Neural progenitor cell (in vitro differentiated cells): ENCODE results near the gene EFNA2. TPM values are rescaled to one million over a fixed set of nuclear protein-coding genes. Genes with fewer than 3 reads are reported as not detected.

Source experiments
- DNase-seq: peaks from one replicate; pipeline ENCODE4 v3.0.0-alpha.2; 2016; ENCODE audit warnings: low spot score
- H2AFZ ChIP-seq: fragments of 200-600 bp; sonication (generic); replicated peaks from 2 replicates; pipeline ENCODE4 v1.6.1; 2016; ENCODE audit warnings: antibody characterized with exemption
- H3F3A ChIP-seq: fragments of 200-600 bp; sonication (generic); 2 replicates; pipeline ENCODE4 v1.6.1; 2016; ENCODE audit warnings: antibody characterized with exemption, low read depth
- H3K27ac ChIP-seq: fragments of 200-600 bp; sonication (generic); 2 replicates; pipeline ENCODE4 v1.5.1; 2016; ENCODE audit warnings: mild to moderate bottlenecking
- H3K27me3 ChIP-seq: fragments of 200-600 bp; sonication (generic); 2 replicates; pipeline ENCODE4 v1.6.1; 2016; ENCODE audit warnings: mild to moderate bottlenecking, moderate library complexity
- H3K36me3 ChIP-seq: fragments of 200-600 bp; sonication (generic); 2 replicates; pipeline ENCODE4 v1.5.1; 2016
- H3K4me1 ChIP-seq: fragments of 200-600 bp; sonication (generic); 2 replicates; pipeline ENCODE4 v1.6.1; 2016; ENCODE audit warnings: mixed run types
- H3K4me2 ChIP-seq: fragments of 200-600 bp; sonication (generic); 2 replicates; pipeline ENCODE4 v1.6.1; 2016
- H3K4me3 ChIP-seq: fragments of 200-600 bp; sonication (generic); 2 replicates; pipeline ENCODE4 v1.5.1; 2016
- H3K79me2 ChIP-seq: fragments of 200-600 bp; sonication (generic); 2 replicates; pipeline ENCODE4 v1.6.1; 2016; ENCODE audit warnings: low read depth
- H3K9ac ChIP-seq: fragments of 200-600 bp; sonication (generic); 2 replicates; pipeline ENCODE4 v1.6.1; 2016
- H3K9me3 ChIP-seq: fragments of 200-600 bp; sonication (generic); 2 replicates; pipeline ENCODE4 v1.5.1; 2016; ENCODE audit warnings: low read depth
- H4K20me1 ChIP-seq: fragments of 200-600 bp; sonication (generic); 2 replicates; pipeline ENCODE4 v1.6.1; 2016; ENCODE audit warnings: low read depth
- H3K27ac Mint-ChIP-seq: 3 replicates; pipeline ENCODE4 v1.8.0; 2021; ENCODE audit warnings: mixed read lengths
- H3K27me3 Mint-ChIP-seq: 2 replicates; pipeline ENCODE4 v1.8.0; 2022; ENCODE audit warnings: low read depth, mild to moderate bottlenecking, inconsistent platforms, moderate library complexity, mixed read lengths; ENCODE audit not compliant: insufficient read depth
- H3K36me3 Mint-ChIP-seq: 3 replicates; pipeline ENCODE4 v1.8.0; 2021; ENCODE audit warnings: mixed read lengths
- H3K4me1 Mint-ChIP-seq: 3 replicates; pipeline ENCODE4 v1.8.0; 2021; ENCODE audit warnings: mixed read lengths
- H3K4me3 Mint-ChIP-seq: 3 replicates; pipeline ENCODE4 v1.8.0; 2021; ENCODE audit warnings: mild to moderate bottlenecking, moderate library complexity, mixed read lengths
- H3K9me3 Mint-ChIP-seq: 3 replicates; pipeline ENCODE4 v1.8.0; 2020; ENCODE audit warnings: mixed read lengths
- CTCF ChIP-seq: fragments of 200-600 bp; sonication (generic); IDR thresholded peaks from 2 replicates; pipeline ENCODE4 v1.5.1; 2017; ENCODE audit warnings: antibody characterized with exemption, mild to moderate bottlenecking
- EZH2 ChIP-seq: fragments of 200-600 bp; sonication (generic); IDR thresholded peaks from 2 replicates; pipeline ENCODE4 v1.6.1; 2017; ENCODE audit warnings: antibody characterized with exemption, mild to moderate bottlenecking, moderate library complexity
- EZH2phosphoT487 ChIP-seq: fragments of 200-600 bp; sonication (generic); IDR thresholded peaks from 2 replicates; pipeline ENCODE4 v1.6.1; 2017; ENCODE audit warnings: antibody characterized with exemption
- total RNA-seq: library from RNA; depleted of rRNA; stranded (reverse); fragments of >200 nt; gene quantifications from 2 replicates; pipeline ENCODE4 v1.2.3, GENCODE V29; 2015; ENCODE audit warnings: low replicate concordance

Gene EFNA2
- total RNA-seq, 1 donor from 2014 or later, result 13.2 TPM

DNA sequence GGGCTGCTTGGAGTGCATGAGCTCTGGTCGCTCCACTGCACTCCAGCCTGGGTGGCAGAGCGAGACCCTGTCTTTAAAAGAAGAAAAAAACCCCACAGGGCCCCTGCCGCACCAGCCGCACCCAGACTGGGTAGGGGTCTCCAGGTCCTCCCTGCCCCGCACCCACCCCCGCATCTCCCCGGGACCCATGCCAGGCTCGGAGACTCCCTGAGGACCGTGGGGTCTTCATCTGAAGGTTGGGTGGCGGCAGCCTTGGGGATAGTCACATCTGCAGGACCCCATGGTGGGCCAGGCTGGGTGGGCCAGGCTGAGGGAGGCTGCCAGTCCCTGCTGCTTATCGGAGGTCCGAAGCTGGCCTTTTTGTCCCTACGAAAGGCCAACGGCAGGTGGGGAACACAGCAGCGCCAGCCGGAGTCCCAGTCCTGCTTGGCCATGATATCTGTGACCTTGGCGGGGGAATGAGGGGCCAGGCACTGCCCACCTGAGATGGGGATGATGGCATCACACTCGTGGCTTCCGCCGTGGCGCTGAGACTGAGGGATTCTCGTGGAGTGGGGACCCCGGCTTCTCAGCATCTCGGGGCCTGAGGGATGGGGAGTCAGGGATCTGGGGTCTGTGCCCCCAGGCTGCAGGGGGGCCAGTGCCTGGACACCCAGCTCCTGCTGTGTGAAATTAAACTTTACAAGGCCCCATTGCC, 11.1 kb downstream of the EFNA2 start:
- Histone ChIP-seq H3K36me3 (no peaks in the 10 kb centered on the region), H3K9me3 (no peaks in the 10 kb centered on the region), H3K4me3 (no peak overlapping the region), H3F3A (peaks cover 4% of the 10 kb centered on the region), H3K27me3 (peaks cover 18% of the 10 kb centered on the region), H3K79me2 (no peaks in the 10 kb centered on the region), H3K4me1 (no peaks in the 10 kb centered on the region), H3K27ac (no peak overlapping the region), H4K20me1 (peaks cover 50% of the 10 kb centered on the region), H2AFZ (no peak overlapping the region), H3K4me2 (no peak overlapping the region), H3K9ac (no peak overlapping the region)
- H3K4me3 Mint-ChIP-seq, result no peak overlapping the region
- DNase-seq, result no peak
- H3K27me3 Mint-ChIP-seq, result peaks cover 6% of the 10 kb centered on the region
- no peaks in the 10 kb centered on the region for H3K9me3 Mint-ChIP-seq
- H3K36me3 Mint-ChIP-seq, result peaks cover 5% of the 10 kb centered on the region
- H3K4me1 Mint-ChIP-seq, result peaks cover 7% of the 10 kb centered on the region
- no peak overlapping the region for H3K27ac Mint-ChIP-seq
- TF ChIP-seq EZH2 (no peak), EZH2phosphoT487 (no peak)

DNA sequence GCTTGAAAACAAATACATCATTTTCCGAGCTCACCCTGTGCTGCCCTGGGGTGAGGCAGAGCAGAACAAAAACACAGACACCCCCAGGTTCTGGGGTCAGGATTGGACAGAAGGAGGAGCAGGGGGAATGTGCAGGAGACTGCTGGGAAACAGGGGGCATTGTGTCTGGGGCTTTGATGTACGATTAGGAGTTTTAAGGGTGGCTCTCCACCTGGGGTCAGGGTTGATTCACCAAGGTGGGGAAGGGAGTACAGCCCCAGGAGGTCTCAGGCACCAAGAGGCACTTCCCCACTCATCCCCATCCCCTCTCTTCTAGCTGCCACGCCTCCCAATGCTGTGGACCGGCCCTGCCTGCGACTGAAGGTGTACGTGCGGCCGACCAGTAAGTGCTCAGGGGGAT, 12.6 kb downstream of the EFNA2 start:
- no peaks in the 10 kb centered on the region for H3K9me3 ChIP-seq
- Mint-ChIP-seq H3K4me1 (peaks cover 12% of the 10 kb centered on the region), H3K9me3 (no peaks in the 10 kb centered on the region), H3K27ac (peak overlapping the region; percentile 78), H3K36me3 (peaks cover 5% of the 10 kb centered on the region), H3K27me3 (peaks cover 6% of the 10 kb centered on the region), H3K4me3 (no peak overlapping the region)
- no peaks in the 10 kb centered on the region for H3K36me3 ChIP-seq
- H3K79me2 ChIP-seq, result no peaks in the 10 kb centered on the region
- H3K27me3 ChIP-seq, result peaks cover 18% of the 10 kb centered on the region
- H3K9ac ChIP-seq, result no peak overlapping the region
- TF ChIP-seq EZH2phosphoT487, result no peak
- no peak for TF ChIP-seq CTCF
- TF ChIP-seq EZH2, result no peak
- no peak overlapping the region for H2AFZ ChIP-seq
- H3F3A ChIP-seq, result peaks cover 15% of the 10 kb centered on the region
- no peak overlapping the region for H3K4me3 ChIP-seq
- H3K4me2 ChIP-seq, result no peak overlapping the region
- H3K4me1 ChIP-seq, result peaks cover 13% of the 10 kb centered on the region
- H4K20me1 ChIP-seq, result peaks cover 35% of the 10 kb centered on the region
- H3K27ac ChIP-seq, result no peak overlapping the region
- no peak for DNase-seq

DNA sequence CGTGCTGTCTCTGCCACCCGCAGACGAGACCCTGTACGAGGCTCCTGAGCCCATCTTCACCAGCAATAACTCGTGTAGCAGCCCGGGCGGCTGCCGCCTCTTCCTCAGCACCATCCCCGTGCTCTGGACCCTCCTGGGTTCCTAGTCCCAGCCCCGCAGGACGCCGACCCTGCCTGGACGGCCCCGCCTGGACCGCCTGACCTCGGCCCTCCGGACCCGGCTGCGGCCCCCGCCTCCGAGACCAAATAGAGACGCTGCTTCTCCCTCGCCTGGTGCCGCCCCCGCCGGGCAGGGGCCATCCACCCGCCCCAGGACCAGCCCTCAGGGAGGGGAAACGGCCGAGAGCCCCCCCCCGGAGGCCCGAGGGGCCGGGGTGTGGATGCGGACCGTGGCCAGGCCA, 14.1 kb downstream of the EFNA2 start:
- Mint-ChIP-seq H3K27ac (no peak overlapping the region), H3K27me3 (peaks cover 6% of the 10 kb centered on the region), H3K9me3 (no peaks in the 10 kb centered on the region), H3K4me3 (no peak overlapping the region), H3K36me3 (peaks cover 5% of the 10 kb centered on the region), H3K4me1 (peaks cover 12% of the 10 kb centered on the region)
- Histone ChIP-seq H3K4me2 (no peak overlapping the region), H3K9me3 (no peaks in the 10 kb centered on the region), H3F3A (peaks cover 22% of the 10 kb centered on the region), H2AFZ (no peak overlapping the region), H3K4me3 (no peak overlapping the region), H4K20me1 (peaks cover 20% of the 10 kb centered on the region), H3K27ac (no peak overlapping the region), H3K36me3 (no peaks in the 10 kb centered on the region), H3K79me2 (no peaks in the 10 kb centered on the region), H3K4me1 (peaks cover 17% of the 10 kb centered on the region), H3K27me3 (peaks cover 9% of the 10 kb centered on the region), H3K9ac (no peak overlapping the region)
- TF ChIP-seq EZH2, result no peak
- TF ChIP-seq CTCF, result no peak
- no peak for TF ChIP-seq EZH2phosphoT487
- no peak for DNase-seq

GRCh38 chr19:1300744-1301490, 15.2 kb downstream of the EFNA2 start:
- Histone ChIP-seq H3K27me3 (no peaks in the 10 kb centered on the region), H3K27ac (no peak overlapping the region), H3K9ac (no peak overlapping the region), H4K20me1 (peaks cover 10% of the 10 kb centered on the region), H3K4me1 (peaks cover 19% of the 10 kb centered on the region), H3K79me2 (no peaks in the 10 kb centered on the region), H3K4me2 (no peak overlapping the region), H3K4me3 (no peak overlapping the region), H3K9me3 (no peaks in the 10 kb centered on the region), H2AFZ (no peak overlapping the region), H3F3A (peaks cover 21% of the 10 kb centered on the region), H3K36me3 (no peaks in the 10 kb centered on the region)
- H3K27me3 Mint-ChIP-seq, result peaks cover 6% of the 10 kb centered on the region
- peak overlapping the region; percentile 27 for H3K4me3 Mint-ChIP-seq
- TF ChIP-seq EZH2 (no peak), CTCF (no peak), EZH2phosphoT487 (no peak)
- peaks cover 12% of the 10 kb centered on the region for H3K4me1 Mint-ChIP-seq
- no peak overlapping the region for H3K27ac Mint-ChIP-seq
- H3K9me3 Mint-ChIP-seq, result no peaks in the 10 kb centered on the region
- peaks cover 5% of the 10 kb centered on the region for H3K36me3 Mint-ChIP-seq
- no peak for DNase-seq
